ENCODE data around the gene ALKBH8. TPM values are rescaled to one million over a fixed set of nuclear protein-coding genes. Genes with fewer than 3 reads are reported as not detected.

The ALKBH8 gene
- polyA plus RNA-seq, 1 donor (not counting 4 experiments of a cell fraction or from before 2014, with no cell fraction given): 8.0 TPM

GRCh38 chr11:107508201-107508857 lies 57.2 kb downstream of the ALKBH8 start:
- Histone ChIP-seq H3K4me2 (ENCODE audit: control insufficient read depth, extremely low read depth, insufficient read depth, low read depth, low read length) (no peak overlapping the region), H3K79me2 (ENCODE audit: control insufficient read depth, insufficient read depth, low read length) (no peaks in the 10 kb centered on the region), H3K9me3 (ENCODE audit: control insufficient read depth, low read depth, low read length) (no peaks in the 10 kb centered on the region), H3K27ac (ENCODE audit: control insufficient read depth, insufficient read depth, low read length) (no peak overlapping the region), H3K4me3 (ENCODE audit: control insufficient read depth in 2 of 3, extremely low read depth in 1 of 3, insufficient read depth in 2 of 3, low read depth in 1 of 3, low read length in 3 of 3) (no peak overlapping the region), H4K20me1 (ENCODE audit: control insufficient read depth, extremely low read depth, insufficient read depth, low read length) (no peaks in the 10 kb centered on the region), H3K9ac (ENCODE audit: control insufficient read depth, extremely low read depth, insufficient read depth, low read length) (no peak overlapping the region), H2AFZ (ENCODE audit: control insufficient read depth, low read length) (no peak overlapping the region), H3K9me1 (ENCODE audit: control insufficient read depth, extremely low read depth, insufficient read depth, low read length) (no peaks in the 10 kb centered on the region), H3K4me1 (ENCODE audit: control insufficient read depth, extremely low read depth, insufficient read depth, low read length) (no peaks in the 10 kb centered on the region), H3K27me3 (ENCODE audit: control insufficient read depth, extremely low read depth, insufficient read depth, low read length) (no peaks in the 10 kb centered on the region), H3K36me3 (ENCODE audit: control insufficient read depth in 2 of 2, extremely low read depth in 1 of 2, insufficient read depth in 2 of 2, low read length in 2 of 2) (peaks cover 0 to 3% of the 10 kb centered on the region in 2 experiments)
- DNase-seq (ENCODE audit: low read depth, low spot score) (no peak), FAIRE-seq (no peak)
- dilution Hi-C loops (cut with MboI; ENCODE audit: extremely low pct_ligation_motif_present, low sequenced_read_pairs): no loop called here
- no peak for TF ChIP-seq EZH2 (IDR thresholded peaks at IDR 0.05; ENCODE audit: low read length)
- TF ChIP-seq CTCF (optimal IDR thresholded peaks at IDR 0.05 in 1 of 3, IDR thresholded peaks at IDR 0.05 in 1 of 3, conservative IDR thresholded peaks at IDR 0.05 in 1 of 3; ENCODE audit: extremely low read depth in 1 of 3, insufficient read depth in 2 of 3, low read length in 3 of 3): no peak

- H3K36me3 ChIP-seq (ENCODE audit: control insufficient read depth in 2 of 2, extremely low read depth in 1 of 2, insufficient read depth in 2 of 2, low read length in 2 of 2): peaks cover 0 to 3% of the 10 kb centered on the region in 2 experiments
- H3K79me2 ChIP-seq (ENCODE audit: control insufficient read depth, insufficient read depth, low read length): no peaks in the 10 kb centered on the region
- no peaks in the 10 kb centered on the region for H4K20me1 ChIP-seq (ENCODE audit: control insufficient read depth, extremely low read depth, insufficient read depth, low read length)
- no peak overlapping the region for H3K4me2 ChIP-seq (ENCODE audit: control insufficient read depth, extremely low read depth, insufficient read depth, low read depth, low read length)
- H3K4me3 ChIP-seq (ENCODE audit: control insufficient read depth in 2 of 3, extremely low read depth in 1 of 3, insufficient read depth in 2 of 3, low read depth in 1 of 3, low read length in 3 of 3): no peak overlapping the region
- H3K4me1 ChIP-seq (ENCODE audit: control insufficient read depth, extremely low read depth, insufficient read depth, low read length): no peaks in the 10 kb centered on the region
- peaks cover 4% of the 10 kb centered on the region for H3K9me3 ChIP-seq (ENCODE audit: control insufficient read depth, low read depth, low read length)
- FAIRE-seq (no peak), DNase-seq (ENCODE audit: low read depth, low spot score) (no peak)
- no peaks in the 10 kb centered on the region for H3K9me1 ChIP-seq (ENCODE audit: control insufficient read depth, extremely low read depth, insufficient read depth, low read length)
- TF ChIP-seq CTCF (optimal IDR thresholded peaks at IDR 0.05 in 1 of 3, IDR thresholded peaks at IDR 0.05 in 1 of 3, conservative IDR thresholded peaks at IDR 0.05 in 1 of 3; ENCODE audit: extremely low read depth in 1 of 3, insufficient read depth in 2 of 3, low read length in 3 of 3) (no peak), EZH2 (IDR thresholded peaks at IDR 0.05; ENCODE audit: low read length) (no peak)
- H3K27me3 ChIP-seq (ENCODE audit: control insufficient read depth, extremely low read depth, insufficient read depth, low read length): no peaks in the 10 kb centered on the region
- no peak overlapping the region for H2AFZ ChIP-seq (ENCODE audit: control insufficient read depth, low read length)
- H3K27ac ChIP-seq (ENCODE audit: control insufficient read depth, insufficient read depth, low read length): no peak overlapping the region
- dilution Hi-C loops (cut with MboI; ENCODE audit: extremely low pct_ligation_motif_present, low sequenced_read_pairs): no loop called here
- H3K9ac ChIP-seq (ENCODE audit: control insufficient read depth, extremely low read depth, insufficient read depth, low read length): no peak overlapping the region
Measured at GRCh38 chr11:107505647-107506225, 59.8 kb downstream of the ALKBH8 start.

Measured in keratinocyte (primary cell).